PC-3 (cell line): Measurements from ENCODE around the gene SLC25A30.

Source experiments
- EZH2 ChIP-seq: fragments of 300-600 bp; sonication (generic); IDR thresholded peaks from one replicate; pipeline ENCODE4 v1.6.1; 2017; ENCODE audit warnings: antibody characterized with exemption, mild to moderate bottlenecking, low read length; ENCODE audit not compliant: unreplicated experiment
- EZH2phosphoT487 ChIP-seq: fragments of 300-600 bp; sonication (generic); IDR thresholded peaks from 2 replicates; pipeline ENCODE4 v1.6.1; 2018; ENCODE audit warnings: mild to moderate bottlenecking, antibody characterized with exemption, low read length, borderline replicate concordance
- TF ChIP-seq, protein P1 (sequence below): fragments of 300-600 bp; sonication (generic); conservative IDR thresholded peaks from 2 replicates; pipeline ENCODE4 v1.5.1; 2017; ENCODE audit warnings: antibody characterized with exemption, low read depth, mild to moderate bottlenecking, low read length

DNA sequence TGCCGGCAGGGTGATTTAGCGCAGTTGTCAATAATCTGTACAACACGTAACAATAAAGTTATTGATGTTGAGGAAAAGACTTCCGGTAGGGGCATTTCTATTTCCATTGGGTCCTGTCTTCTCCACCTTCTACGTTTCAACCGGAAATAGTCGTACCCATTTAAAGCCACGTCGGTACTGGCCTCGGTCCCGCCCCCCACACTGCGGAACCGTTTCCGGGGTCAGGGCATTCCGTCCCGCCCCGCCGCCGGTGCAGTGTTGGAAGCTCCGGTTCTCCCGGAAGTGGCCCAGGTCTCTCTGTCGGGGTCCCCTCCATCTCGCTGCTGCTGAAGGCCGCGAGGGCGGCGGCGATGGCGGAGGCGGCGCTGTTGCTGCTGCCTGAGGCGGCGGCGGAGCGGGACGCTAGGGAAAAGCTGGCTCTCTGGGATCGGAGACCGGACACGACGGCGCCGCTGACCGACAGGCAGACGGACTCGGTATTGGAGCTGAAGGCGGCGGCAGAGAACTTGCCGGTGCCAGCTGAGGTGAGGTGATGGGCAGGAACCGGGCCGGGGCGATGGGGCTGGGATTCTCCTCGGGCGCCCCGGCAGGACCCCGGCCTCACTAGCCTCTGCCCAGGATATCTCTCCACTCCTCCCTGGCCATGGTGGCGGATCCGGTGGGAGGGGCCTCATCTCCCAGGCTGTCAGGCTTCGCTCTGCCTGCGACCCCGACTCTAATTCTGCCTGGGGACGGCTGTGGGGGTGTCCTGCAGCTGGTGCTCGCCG lies 46.7 kb upstream of the SLC25A30 start, which contains the start of gene COG3:
- TF ChIP-seq, protein P1, sequence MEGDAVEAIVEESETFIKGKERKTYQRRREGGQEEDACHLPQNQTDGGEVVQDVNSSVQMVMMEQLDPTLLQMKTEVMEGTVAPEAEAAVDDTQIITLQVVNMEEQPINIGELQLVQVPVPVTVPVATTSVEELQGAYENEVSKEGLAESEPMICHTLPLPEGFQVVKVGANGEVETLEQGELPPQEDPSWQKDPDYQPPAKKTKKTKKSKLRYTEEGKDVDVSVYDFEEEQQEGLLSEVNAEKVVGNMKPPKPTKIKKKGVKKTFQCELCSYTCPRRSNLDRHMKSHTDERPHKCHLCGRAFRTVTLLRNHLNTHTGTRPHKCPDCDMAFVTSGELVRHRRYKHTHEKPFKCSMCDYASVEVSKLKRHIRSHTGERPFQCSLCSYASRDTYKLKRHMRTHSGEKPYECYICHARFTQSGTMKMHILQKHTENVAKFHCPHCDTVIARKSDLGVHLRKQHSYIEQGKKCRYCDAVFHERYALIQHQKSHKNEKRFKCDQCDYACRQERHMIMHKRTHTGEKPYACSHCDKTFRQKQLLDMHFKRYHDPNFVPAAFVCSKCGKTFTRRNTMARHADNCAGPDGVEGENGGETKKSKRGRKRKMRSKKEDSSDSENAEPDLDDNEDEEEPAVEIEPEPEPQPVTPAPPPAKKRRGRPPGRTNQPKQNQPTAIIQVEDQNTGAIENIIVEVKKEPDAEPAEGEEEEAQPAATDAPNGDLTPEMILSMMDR, result 0 out of 2 replicates have a peak, but pooled peaks have one; percentile 11
- no peak for TF ChIP-seq EZH2
- TF ChIP-seq EZH2phosphoT487, result no peak
